Measurements from ENCODE around the gene SPTY2D1.

- TF ChIP-seq EZH2phosphoT487 (IDR thresholded peaks at IDR 0.05; ENCODE audit: borderline replicate concordance, low read length), result no peak
- no peak for TF ChIP-seq CTCF (IDR thresholded peaks at IDR 0.05; ENCODE audit: low read depth, low read length, poor library complexity, severe bottlenecking)
Observed at GRCh38 chr11:18614667-18615066, 19.5 kb downstream of the SPTY2D1 start.

All from DOHH2 (cell line).